ENCODE measurements around the gene ZNF668. TPM values are rescaled to one million over a fixed set of nuclear protein-coding genes. Genes with fewer than 3 reads are reported as not detected.
A peak's percentile ranks its signal among the peaks of the same experiment; 100 is the strongest.

Gene ZNF668
- total RNA-seq, 3 donors from 2014 or later (not counting 1 experiment from before 2014, with no cell fraction given): 11.0 to 27.4 (median 22.6) TPM

GRCh38 chr16:31083981-31084380 is 9.9 kb upstream of the ZNF668 start:
- Mint-ChIP-seq H3K9me3 (no peaks in the 10 kb centered on the region), H3K36me3 (no peaks in the 10 kb centered on the region), H3K27me3 (ENCODE audit: low read depth in 2 of 2) (no peaks in the 10 kb centered on the region), H3K4me3 (no peak overlapping the region), H3K4me1 (peaks cover 19 to 45% of the 10 kb centered on the region in 2 donors), H3K27ac (no peak overlapping the region)
- Histone ChIP-seq H3K9me3 (ENCODE audit: control insufficient read depth, insufficient read depth, low read length) (no peaks in the 10 kb centered on the region), H3K4me1 (ENCODE audit: control insufficient read depth, insufficient read depth, low read length) (peaks cover 31% of the 10 kb centered on the region), H3K27ac (ENCODE audit: low read length) (no peak overlapping the region), H3K36me3 (ENCODE audit: control insufficient read depth, insufficient read depth, low read length) (peaks cover 62% of the 10 kb centered on the region), H3K27me3 (ENCODE audit: control insufficient read depth, insufficient read depth, low read length) (no peaks in the 10 kb centered on the region), H3K4me3 (ENCODE audit: low read length) (no peak overlapping the region)
- 96% methylated on average over 13 of the region's 13 CpGs for WGBS (ENCODE audit: insufficient coverage)
- ATAC-seq (no peak), DNase-seq (no peak)
- intact Hi-C loops (cut with micrococcal nuclease): no loop called here
- no peak for TF ChIP-seq CTCF (IDR thresholded peaks at IDR 0.05)

- Mint-ChIP-seq H3K4me3 (no peak overlapping the region), H3K27ac (peak overlapping the region in 1 of 2 donors; percentile 57), H3K4me1 (peaks cover 21 to 48% of the 10 kb centered on the region in 2 donors), H3K27me3 (ENCODE audit: low read depth in 2 of 2) (no peaks in the 10 kb centered on the region), H3K36me3 (no peaks in the 10 kb centered on the region), H3K9me3 (no peaks in the 10 kb centered on the region)
- H3K4me3 ChIP-seq (ENCODE audit: low read length): no peak overlapping the region
- ATAC-seq: no peak
- H3K36me3 ChIP-seq (ENCODE audit: control insufficient read depth, insufficient read depth, low read length): peaks cover 66% of the 10 kb centered on the region
- 95% methylated on average over 5 of the region's 5 CpGs for WGBS (ENCODE audit: insufficient coverage)
- DNase-seq: no peak
- intact Hi-C loops (cut with micrococcal nuclease): no loop called here
- H3K27me3 ChIP-seq (ENCODE audit: control insufficient read depth, insufficient read depth, low read length): no peaks in the 10 kb centered on the region
- H3K4me1 ChIP-seq (ENCODE audit: control insufficient read depth, insufficient read depth, low read length): peaks cover 34% of the 10 kb centered on the region
- H3K9me3 ChIP-seq (ENCODE audit: control insufficient read depth, insufficient read depth, low read length): no peaks in the 10 kb centered on the region
- H3K27ac ChIP-seq (ENCODE audit: low read length): no peak overlapping the region
- no peak for TF ChIP-seq CTCF (IDR thresholded peaks at IDR 0.05)
Measured at GRCh38 chr16:31083556-31083955, 9.5 kb upstream of the ZNF668 start.

- TF ChIP-seq CTCF (IDR thresholded peaks at IDR 0.05): no peak
- Histone ChIP-seq H3K4me1 (ENCODE audit: control insufficient read depth, insufficient read depth, low read length) (peaks cover 34% of the 10 kb centered on the region), H3K27ac (ENCODE audit: low read length) (no peak overlapping the region), H3K36me3 (ENCODE audit: control insufficient read depth, insufficient read depth, low read length) (peaks cover 71% of the 10 kb centered on the region), H3K4me3 (ENCODE audit: low read length) (no peak overlapping the region), H3K27me3 (ENCODE audit: control insufficient read depth, insufficient read depth, low read length) (no peaks in the 10 kb centered on the region), H3K9me3 (ENCODE audit: control insufficient read depth, insufficient read depth, low read length) (no peaks in the 10 kb centered on the region)
- Mint-ChIP-seq H3K4me1 (peaks cover 24 to 53% of the 10 kb centered on the region in 2 donors), H3K4me3 (no peak overlapping the region), H3K27me3 (ENCODE audit: low read depth in 2 of 2) (no peaks in the 10 kb centered on the region), H3K9me3 (no peaks in the 10 kb centered on the region), H3K36me3 (peaks cover 3% of the 10 kb centered on the region), H3K27ac (peak overlapping the region in 1 of 2 donors; percentile 57)
- no CpG with 5 or more reads among the region's 9 CpGs for WGBS (ENCODE audit: insufficient coverage)
- DNase-seq: no peak
- intact Hi-C loops (cut with micrococcal nuclease): no loop called here
- no peak for ATAC-seq
Measured at GRCh38 chr16:31083081-31083480, 9.0 kb upstream of the ZNF668 start.

- DNase-seq: no peak
- intact Hi-C loops (cut with micrococcal nuclease): no loop called here
Measured at GRCh38 chr16:31082368-31083045, 8.5 kb upstream of the ZNF668 start.

More at GRCh38 chr16:31082368-31083045, 8.5 kb upstream of the ZNF668 start:
- Mint-ChIP-seq H3K27ac (peak overlapping the region; percentile 43 to 89), H3K4me1 (peaks cover 30 to 57% of the 10 kb centered on the region in 2 donors), H3K27me3 (ENCODE audit: low read depth in 2 of 2) (no peaks in the 10 kb centered on the region), H3K36me3 (peaks cover 7% of the 10 kb centered on the region), H3K9me3 (no peaks in the 10 kb centered on the region), H3K4me3 (no peak overlapping the region)
- WGBS (ENCODE audit: insufficient coverage): 94% methylated on average over 14 of the region's 14 CpGs
- peaks cover 76% of the 10 kb centered on the region for H3K36me3 ChIP-seq (ENCODE audit: control insufficient read depth, insufficient read depth, low read length)
- H3K27ac ChIP-seq (ENCODE audit: low read length): no peak overlapping the region
- H3K4me1 ChIP-seq (ENCODE audit: control insufficient read depth, insufficient read depth, low read length): peaks cover 34% of the 10 kb centered on the region
- no peaks in the 10 kb centered on the region for H3K27me3 ChIP-seq (ENCODE audit: control insufficient read depth, insufficient read depth, low read length)
- ATAC-seq: no peak
- no peaks in the 10 kb centered on the region for H3K9me3 ChIP-seq (ENCODE audit: control insufficient read depth, insufficient read depth, low read length)
- no peak overlapping the region for H3K4me3 ChIP-seq (ENCODE audit: low read length)
- TF ChIP-seq CTCF (IDR thresholded peaks at IDR 0.05): no peak
